GM21619 (cell line): ENCODE data around the gene WFIKKN2.
"Not testable (repeated sequence)": the region's sequence is repeated elsewhere in the genome, so short reads cannot be mapped to it uniquely, and the experiment has no call there.

Source experiments
- ATAC-seq: cut with Tn5 transposase; IDR thresholded peaks from one replicate; pipeline ENCODE4 v1.9.1; 2021; ENCODE audit not compliant: unreplicated experiment

The WFIKKN2 gene

DNA sequence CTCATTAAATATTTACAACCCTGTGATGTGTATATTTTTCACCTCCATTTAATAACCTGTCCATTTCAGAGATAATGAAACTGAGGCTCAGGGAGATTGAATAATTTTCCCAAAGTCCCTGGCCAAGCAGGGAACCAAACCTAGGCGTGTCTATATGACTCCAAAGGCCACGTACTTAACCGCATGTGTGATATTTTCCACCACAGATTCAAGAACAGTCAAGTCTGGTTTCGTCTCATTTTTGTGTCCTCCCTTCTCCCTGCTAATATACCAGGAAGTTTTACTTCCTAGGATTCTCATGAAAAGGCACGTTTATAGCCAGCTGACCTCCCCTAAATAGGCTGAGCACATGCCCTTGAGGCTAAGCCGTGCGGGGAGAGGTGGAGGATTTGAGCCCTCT, 15.3 kb downstream of the WFIKKN2 start:
- no peak for ATAC-seq

- no peak for ATAC-seq
Measured at GRCh38 chr17:50853015-50853615, 17.7 kb downstream of the WFIKKN2 start.

GRCh38 chr17:50853781-50854180, 18.4 kb downstream of the WFIKKN2 start:
- no peak for ATAC-seq

- no peak for ATAC-seq
Measured at GRCh38 chr17:50855708-50856330, 20.4 kb downstream of the WFIKKN2 start.

GRCh38 chr17:50856431-50856830, 21.0 kb downstream of the WFIKKN2 start:
- no peak for ATAC-seq

GRCh38 chr17:50858486-50859225, 23.3 kb downstream of the WFIKKN2 start:
- no peak for ATAC-seq

DNA sequence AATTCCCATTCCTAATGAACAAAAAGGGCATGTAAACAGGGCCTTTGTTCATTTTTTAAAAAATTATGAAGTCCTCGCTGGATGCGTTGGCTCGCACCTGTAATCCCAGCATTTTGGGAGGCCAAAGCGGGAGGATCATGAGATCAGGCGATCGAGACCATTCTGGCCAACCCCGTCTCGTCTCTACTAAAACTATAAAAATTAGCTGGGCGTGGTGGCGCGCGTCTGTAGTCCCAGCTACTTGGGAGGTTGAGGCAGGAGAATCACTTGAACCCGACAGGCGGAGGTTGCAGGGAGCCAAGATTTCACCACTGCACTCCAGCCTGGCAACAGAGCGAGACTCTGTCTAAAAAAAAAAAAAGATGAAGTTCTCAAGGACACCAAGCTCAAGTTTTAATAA, 24.3 kb downstream of the WFIKKN2 start:
- ATAC-seq = not testable (repeated sequence)

GRCh38 chr17:50861334-50861676, 25.9 kb downstream of the WFIKKN2 start:
- ATAC-seq = no peak

DNA sequence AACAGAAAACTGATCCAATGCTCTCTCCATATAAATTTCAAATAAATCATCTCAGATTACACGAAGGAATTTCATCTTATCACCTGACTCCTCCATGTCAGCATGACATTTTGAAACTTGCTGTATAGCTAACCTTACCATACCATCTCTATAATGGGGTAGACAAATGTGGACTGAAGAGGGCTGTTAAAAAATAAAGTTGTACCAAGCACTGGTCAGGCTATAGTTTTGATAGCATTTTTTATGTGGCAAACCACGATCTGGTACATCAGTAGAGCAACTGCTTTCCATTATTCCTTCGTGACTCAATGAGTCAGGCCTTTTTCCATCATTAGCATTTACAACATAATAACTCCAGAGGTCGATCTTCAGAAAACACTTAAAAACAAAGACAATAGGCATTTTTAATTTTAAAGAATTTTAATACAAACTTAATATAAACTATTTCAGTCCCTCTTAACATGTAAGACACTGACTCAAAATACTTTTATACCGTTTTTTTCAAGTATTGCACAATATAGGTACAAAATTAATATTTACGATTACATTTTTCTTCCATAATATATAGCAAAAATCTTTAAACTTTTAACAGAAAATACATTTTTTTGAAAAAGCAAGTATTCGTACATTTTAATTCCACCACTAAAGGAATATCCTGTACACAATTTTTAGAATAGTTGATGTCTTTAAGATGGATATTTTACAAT, 26.6 kb downstream of the WFIKKN2 start:
- ATAC-seq = no peak

- ATAC-seq = no peak
Measured at GRCh38 chr17:50863221-50863843, 27.9 kb downstream of the WFIKKN2 start.

GRCh38 chr17:50863931-50864330, 28.5 kb downstream of the WFIKKN2 start:
- no peak for ATAC-seq

DNA sequence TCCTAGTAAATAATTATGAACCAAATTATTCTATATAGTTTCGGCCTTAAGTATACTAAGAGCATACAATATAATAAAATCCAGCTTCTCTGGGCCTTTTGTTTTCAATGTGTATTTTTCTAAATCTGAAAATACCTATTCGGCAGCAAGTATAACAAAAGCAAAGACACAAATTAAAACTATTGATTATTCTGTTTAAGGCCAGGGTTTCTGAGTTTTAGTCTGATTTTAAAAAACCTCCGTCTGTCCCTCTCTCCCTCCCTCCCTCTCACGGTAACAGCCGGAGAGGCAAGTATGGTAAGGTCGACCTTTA, 29.3 kb downstream of the WFIKKN2 start:
- ATAC-seq = no peak

DNA sequence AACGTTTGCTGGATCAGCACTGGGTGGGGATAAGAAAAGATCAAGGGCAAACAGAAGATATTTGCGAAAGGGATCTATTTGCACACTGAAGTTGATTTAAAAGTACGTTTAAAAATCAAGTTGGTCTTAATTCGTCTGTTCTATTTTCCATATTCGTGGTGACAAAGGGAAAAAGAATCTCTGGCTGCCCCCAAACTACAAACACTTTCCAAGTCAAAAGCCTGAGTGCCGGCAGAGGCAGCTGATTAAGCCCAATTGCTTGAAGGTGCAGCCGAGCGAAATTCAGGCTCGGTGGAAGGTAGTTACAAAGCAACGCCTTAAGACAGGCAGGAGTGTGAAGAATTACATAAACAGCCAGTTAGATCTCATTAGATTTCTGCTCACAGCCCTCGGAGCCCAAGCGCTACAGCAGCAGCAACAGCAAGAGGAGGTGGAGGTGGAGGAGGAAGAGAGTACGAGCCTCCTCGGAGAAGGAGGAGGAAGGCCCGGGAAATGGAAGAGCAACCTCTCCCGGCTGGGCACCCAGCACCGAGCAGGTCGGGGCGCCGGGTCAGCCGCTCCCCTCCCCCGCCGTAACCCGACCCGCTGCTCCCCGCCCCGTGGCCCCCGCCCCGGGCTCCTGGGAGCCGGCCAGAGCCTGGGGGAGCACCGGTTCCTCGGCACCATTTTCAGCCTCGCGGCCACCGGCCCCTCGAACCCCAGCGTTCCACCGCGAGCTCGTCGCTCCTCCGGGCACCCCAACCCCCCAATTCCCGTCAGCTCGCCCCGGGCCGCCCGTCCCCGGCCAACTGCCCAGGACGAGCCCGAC, 29.9 kb downstream of the WFIKKN2 start:
- ATAC-seq = peak; percentile 6

DNA sequence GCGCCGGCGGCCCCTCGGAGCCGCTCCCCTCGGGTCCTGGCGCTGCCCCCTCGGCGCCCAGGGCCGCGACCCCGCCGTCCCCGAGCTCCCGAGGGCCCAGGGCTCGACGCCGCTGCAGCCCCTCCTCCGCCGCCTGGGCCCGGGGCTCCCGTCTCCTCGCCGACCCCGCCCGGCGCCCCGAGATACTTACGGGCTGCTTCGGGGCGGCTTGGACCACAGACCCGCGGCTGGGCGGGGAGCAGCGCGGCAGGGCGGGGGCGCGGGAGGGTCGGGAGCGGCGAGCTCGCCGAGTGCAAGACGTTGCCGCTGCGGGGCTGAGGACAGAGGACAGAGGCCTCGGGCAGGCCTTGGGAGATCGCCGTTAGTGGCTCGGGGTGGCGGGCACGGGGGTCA, 30.5 kb downstream of the WFIKKN2 start:
- ATAC-seq = no peak

DNA sequence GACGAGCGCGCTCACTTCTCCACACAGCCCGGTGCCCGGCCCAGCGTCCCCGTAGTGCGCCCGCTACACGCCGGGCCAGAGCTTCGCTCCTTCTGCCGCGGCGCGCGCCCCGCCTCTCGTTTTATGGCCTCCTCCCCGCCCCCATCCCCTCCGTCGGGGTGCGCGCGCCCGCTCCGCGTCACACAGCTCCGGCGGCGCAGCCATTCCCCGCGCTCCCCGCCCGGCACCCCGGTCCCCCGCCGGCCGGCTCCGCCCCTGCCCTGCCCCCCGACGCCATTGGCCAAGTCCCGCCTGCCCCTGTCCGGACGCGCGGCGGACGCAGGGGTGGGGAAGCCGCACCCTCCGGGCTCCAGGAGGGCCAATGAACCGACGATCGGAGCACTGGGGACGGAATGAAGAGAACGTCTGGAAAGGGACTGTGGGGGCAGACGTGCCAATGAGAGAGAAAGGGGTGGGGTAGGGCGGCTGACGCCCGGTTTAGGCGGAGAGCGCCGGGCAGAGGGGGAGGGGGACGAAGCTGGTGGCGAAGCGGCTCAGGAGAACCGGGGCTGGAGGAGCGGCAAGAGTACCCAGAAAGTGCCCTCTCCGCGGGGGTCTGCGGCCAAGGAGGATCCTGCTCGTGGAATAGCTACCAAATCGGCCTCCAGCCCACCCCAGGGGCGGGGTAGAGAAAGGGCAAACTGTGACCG, 31.0 kb downstream of the WFIKKN2 start, which contains the start of gene TOB1:
TSS of gene TOB1 (minus strand) at position 94 of the 689 bp plus-strand sequence. CDS start 2,337 bp downstream, outside the sequence.
- ATAC-seq = peak; percentile 63

- peak; percentile 9 for ATAC-seq
Measured at GRCh38 chr17:50866950-50867362, 31.6 kb downstream of the WFIKKN2 start.

DNA sequence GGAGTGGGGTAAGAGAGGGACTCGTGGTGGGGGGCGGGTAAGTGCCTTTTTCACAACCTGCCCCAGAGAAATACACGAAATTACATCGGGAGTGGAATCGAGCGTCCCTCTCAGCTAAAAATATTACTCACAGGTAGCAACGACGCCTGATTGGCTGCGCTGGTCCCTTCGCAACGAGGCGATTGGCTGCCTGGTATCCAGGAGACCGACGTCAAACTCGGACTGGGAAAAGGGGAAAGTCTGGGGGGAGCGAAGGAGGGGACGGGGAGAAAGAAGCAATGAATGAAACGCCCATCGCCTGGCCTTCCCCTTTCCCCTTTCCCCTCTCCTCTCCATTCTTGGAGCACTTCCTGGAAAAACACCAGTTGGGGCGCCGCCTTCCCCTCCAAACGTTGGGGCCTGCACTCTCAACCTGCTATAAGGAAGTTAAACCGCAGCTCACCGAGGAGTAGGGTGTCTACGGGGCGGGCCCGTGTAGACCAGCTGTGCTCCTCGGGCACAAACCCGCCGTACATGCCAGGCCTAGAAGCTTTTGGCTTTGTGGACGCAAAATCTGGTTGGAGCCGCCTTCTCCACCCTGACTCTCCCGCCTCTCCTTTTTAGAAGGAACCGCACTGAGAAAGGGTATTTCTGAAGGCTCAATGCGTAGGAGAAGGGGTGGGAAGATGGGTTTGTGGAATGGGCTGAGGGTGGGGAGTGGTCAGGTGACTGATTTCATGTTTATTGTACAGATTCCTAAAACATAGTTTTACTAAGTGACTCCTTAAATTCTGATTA, 32.2 kb downstream of the WFIKKN2 start:
- peak; percentile 35 for ATAC-seq

DNA sequence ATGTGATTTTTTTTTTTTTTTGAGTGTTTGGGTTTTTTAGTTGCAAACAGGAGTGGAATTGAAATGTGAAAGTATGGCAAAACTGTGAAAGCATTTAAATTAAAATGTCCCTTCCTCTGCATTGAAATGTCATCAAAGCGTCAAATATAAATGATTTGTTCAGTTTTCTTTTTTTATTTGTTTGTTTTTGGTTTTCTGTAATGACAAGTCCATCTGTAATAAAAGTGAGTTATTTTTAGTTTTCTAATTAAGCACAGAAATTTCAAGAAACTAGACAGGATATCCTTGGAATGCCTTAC, 32.7 kb downstream of the WFIKKN2 start:
- no peak for ATAC-seq

DNA sequence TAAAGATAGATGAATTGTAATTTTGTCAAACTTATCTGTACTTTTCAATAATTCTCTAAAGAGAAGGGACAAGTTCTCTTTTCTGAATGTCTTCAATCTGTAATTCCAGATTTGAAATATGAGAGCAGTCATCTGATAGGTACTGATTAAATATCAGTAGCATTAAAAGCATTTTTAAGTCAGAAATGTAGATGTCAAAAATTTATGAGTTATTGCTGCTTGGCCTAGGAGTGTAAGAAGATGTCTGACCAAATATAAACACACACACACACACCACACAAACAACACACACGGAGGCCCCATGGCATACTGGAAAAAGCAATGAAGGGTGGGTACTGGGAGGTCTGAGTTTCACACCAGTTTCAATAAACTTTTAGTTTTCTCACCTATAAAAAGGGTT, 33.2 kb downstream of the WFIKKN2 start:
- no peak for ATAC-seq
